ENCODE measurements around the gene SCN2B.

DNA sequence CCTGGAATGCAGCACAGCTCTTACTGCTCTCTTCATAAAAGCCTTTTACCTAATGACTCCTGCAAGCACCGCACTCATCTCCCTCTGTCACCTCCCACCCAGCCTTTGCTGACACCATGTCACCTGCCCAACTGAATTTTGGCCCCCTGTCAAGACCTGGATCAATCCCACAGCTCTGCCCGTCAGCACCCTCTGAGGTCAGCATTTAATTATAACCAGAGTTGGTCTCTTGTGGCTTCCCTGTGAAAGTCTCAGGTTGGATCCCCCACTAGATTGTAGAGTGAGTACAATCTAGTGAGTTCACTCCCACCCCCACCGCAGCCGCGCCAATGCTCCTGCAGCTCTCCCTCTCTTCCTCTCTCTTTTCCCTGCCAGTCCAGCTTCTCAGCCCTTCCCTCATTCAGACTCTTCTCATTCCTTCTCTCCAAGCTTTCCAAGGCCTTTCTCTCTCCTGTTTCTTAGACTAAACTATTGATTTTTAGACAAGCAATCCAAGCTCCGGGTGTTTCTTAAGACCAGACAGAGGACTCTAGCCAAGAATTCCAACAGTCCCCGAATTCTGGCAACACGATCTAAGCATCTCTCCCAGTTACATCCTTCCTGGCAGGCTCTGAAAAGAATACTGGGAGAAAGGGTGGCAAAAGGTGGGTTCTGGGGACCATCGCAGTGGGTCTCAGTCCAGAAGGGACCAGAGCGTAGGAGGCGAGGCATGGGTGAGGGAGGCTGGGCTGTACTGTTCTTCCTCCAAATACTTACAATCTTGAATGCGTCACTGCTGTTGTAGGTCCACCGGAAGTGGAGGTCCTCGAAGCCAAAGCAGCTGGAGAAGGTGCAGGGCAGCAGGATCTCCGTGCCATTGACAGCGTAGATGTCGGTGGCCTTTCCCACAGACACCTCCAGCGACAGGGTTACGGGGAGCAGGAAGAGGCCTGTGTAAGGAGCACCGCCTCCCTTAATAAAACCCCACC, 31.9 kb downstream of the SCN2B start:
- TF ChIP-seq POLR2A (IDR thresholded peaks at IDR 0.05): no peak
- TF ChIP-seq, protein P1, sequence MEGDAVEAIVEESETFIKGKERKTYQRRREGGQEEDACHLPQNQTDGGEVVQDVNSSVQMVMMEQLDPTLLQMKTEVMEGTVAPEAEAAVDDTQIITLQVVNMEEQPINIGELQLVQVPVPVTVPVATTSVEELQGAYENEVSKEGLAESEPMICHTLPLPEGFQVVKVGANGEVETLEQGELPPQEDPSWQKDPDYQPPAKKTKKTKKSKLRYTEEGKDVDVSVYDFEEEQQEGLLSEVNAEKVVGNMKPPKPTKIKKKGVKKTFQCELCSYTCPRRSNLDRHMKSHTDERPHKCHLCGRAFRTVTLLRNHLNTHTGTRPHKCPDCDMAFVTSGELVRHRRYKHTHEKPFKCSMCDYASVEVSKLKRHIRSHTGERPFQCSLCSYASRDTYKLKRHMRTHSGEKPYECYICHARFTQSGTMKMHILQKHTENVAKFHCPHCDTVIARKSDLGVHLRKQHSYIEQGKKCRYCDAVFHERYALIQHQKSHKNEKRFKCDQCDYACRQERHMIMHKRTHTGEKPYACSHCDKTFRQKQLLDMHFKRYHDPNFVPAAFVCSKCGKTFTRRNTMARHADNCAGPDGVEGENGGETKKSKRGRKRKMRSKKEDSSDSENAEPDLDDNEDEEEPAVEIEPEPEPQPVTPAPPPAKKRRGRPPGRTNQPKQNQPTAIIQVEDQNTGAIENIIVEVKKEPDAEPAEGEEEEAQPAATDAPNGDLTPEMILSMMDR (IDR thresholded peaks at IDR 0.05): no peak

Data from testis (tissue), 2 donors.